DOHH2 (cell line): Measurements from ENCODE around the gene ZBTB18.

Source experiments
- H3F3A ChIP-seq: fragments of 200-600 bp; sonication (generic), shearing (Covaris generic); 2 replicates; pipeline ENCODE4 v1.6.0; 2016; ENCODE audit warnings: antibody characterized with exemption, mild to moderate bottlenecking; ENCODE audit not compliant: control insufficient read depth, insufficient read depth
- H3K27ac ChIP-seq: fragments of 200-600 bp; sonication (generic); 2 replicates; pipeline ENCODE4 v1.5.1; 2014; ENCODE audit warnings: low read depth, mild to moderate bottlenecking, low read length, moderate library complexity
- H3K27me3 ChIP-seq: fragments of 200-600 bp; sonication (generic); 2 replicates; pipeline ENCODE4 v1.6.1; 2014; ENCODE audit warnings: mild to moderate bottlenecking, low read length, mixed read lengths; ENCODE audit not compliant: control insufficient read depth
- H3K36me3 ChIP-seq: fragments of 200-600 bp; sonication (generic); 2 replicates; pipeline ENCODE4 v1.6.1; 2014; ENCODE audit warnings: mild to moderate bottlenecking, low read length, moderate library complexity, mixed read lengths; ENCODE audit not compliant: control insufficient read depth
- H3K4me1 ChIP-seq: fragments of 200-600 bp; sonication (generic); 2 replicates; pipeline ENCODE4 v1.6.1; 2014; ENCODE audit warnings: mild to moderate bottlenecking, low read length, mixed read lengths; ENCODE audit not compliant: control insufficient read depth
- H3K4me2 ChIP-seq: fragments of 200-600 bp; sonication (generic); 2 replicates; pipeline ENCODE4 v1.6.0; 2014; ENCODE audit warnings: mild to moderate bottlenecking, low read length, moderate library complexity
- H3K4me3 ChIP-seq: fragments of 200-600 bp; sonication (generic); 2 replicates; pipeline ENCODE4 v1.5.1; 2014; ENCODE audit warnings: mild to moderate bottlenecking, low read length, mixed read lengths
- H3K79me2 ChIP-seq: fragments of 200-600 bp; sonication (generic); 2 replicates; pipeline ENCODE4 v1.6.1; 2014; ENCODE audit warnings: mild to moderate bottlenecking, low read length, mixed read lengths; ENCODE audit not compliant: control insufficient read depth
- H3K9me2 ChIP-seq: fragments of 200-600 bp; sonication (generic); replicated peaks from 2 replicates; pipeline ENCODE4 v1.6.1; 2014; ENCODE audit warnings: mild to moderate bottlenecking, low read length, mixed read lengths; ENCODE audit not compliant: control insufficient read depth
- H3K9me3 ChIP-seq: fragments of 200-600 bp; sonication (generic); 2 replicates; pipeline ENCODE4 v1.6.1; 2014; ENCODE audit warnings: antibody characterized with exemption, low read length, mixed read lengths; ENCODE audit not compliant: control insufficient read depth, insufficient read depth
- H4K20me1 ChIP-seq: fragments of 200-600 bp; sonication (generic); 2 replicates; pipeline ENCODE4 v1.6.0; 2014; ENCODE audit warnings: low read depth, mild to moderate bottlenecking, antibody characterized with exemption, low read length, moderate library complexity; ENCODE audit not compliant: control insufficient read depth, insufficient read depth
- CTCF ChIP-seq: fragments of 200-600 bp; sonication (generic); IDR thresholded peaks from one replicate; pipeline ENCODE4 v1.5.1; 2014; ENCODE audit warnings: antibody characterized with exemption, mild to moderate bottlenecking, low read depth, low read length; ENCODE audit not compliant: poor library complexity, severe bottlenecking
- EZH2phosphoT487 ChIP-seq: fragments of 200-600 bp; sonication (generic); IDR thresholded peaks from 2 replicates; pipeline ENCODE4 v1.6.1; 2017; ENCODE audit warnings: borderline replicate concordance, mild to moderate bottlenecking, antibody characterized with exemption, low read length, moderate library complexity, mixed read lengths

ZBTB18 gene

DNA sequence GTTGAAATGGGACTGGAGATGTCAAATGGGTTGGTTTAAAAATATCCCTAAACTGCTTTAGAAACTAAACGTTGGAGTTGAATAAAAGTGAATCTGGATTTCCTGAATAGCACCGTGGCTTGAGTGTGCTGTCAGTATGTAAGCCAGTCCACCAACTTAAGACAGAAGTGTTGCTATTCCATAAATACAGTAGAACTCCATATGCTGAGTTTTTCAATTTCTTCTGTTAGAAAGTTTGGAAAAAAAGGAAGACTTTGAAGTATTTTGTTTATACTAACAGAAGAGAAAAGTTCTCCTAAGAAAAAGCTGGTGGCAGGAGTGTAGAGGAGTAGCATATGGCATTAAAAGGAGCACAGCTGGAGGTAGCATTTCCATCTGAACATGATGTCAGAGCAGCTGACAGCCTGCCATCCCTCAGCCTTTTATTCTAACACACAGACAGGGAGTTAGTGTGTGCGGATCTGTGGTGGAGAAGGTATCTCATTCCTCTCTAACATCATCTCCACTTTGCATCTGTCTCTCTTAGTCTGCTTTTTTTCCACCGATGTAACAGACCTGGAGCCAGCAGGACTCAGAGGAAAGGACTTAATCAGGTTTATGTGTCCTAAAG is at the start of gene ZBTB18:
TSS of gene ZBTB18 (plus strand) at position 449 of the 610 bp plus-strand sequence. CDS start at position 598, 149 bp downstream.
- Histone ChIP-seq H3K36me3 (peaks cover 21% of the 10 kb centered on the region), H3K27me3 (peaks cover 16% of the 10 kb centered on the region; the same call in 1 of the 2 replicates), H3F3A (peaks cover 18% of the 10 kb centered on the region), H4K20me1 (peaks cover 38% of the 10 kb centered on the region), H3K27ac (peak within 1 kb of the TSS; percentile 56), H3K9me3 (no peaks in the 10 kb centered on the region), H3K4me1 (peaks cover 47% of the 10 kb centered on the region), H3K4me2 (peak within 1 kb of the TSS; percentile 100), H3K79me2 (peaks cover 33% of the 10 kb centered on the region), H3K9me2 (no peaks in the 10 kb centered on the region), H3K4me3 (peak within 1 kb of the TSS; percentile 85)
- no peak for TF ChIP-seq CTCF
- no peak for TF ChIP-seq EZH2phosphoT487

DNA sequence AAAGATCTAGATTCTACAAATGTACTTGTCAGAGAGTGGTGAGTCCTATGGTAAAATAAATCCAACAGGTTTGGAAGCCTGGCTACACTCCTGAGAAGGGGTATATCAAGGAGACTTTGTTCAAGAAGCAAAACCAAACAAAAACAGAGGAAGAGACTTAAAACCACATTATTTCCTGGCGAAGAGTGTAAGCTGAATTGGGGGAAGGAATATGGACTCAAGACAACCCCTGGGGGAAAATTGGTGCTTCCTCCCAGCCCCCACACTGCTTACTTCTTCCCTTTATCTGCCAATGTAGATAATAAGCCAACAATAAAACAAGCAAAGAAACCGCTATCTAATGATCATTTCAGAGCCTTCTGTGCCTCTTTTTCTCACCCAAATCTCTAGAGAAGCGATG is 48.4 kb upstream of the ZBTB18 start:
- no peaks in the 10 kb centered on the region for H3K9me2 ChIP-seq
- H3K4me2 ChIP-seq, result no peak overlapping the region
- H3K27ac ChIP-seq, result no peak overlapping the region
- no peaks in the 10 kb centered on the region for H4K20me1 ChIP-seq
- H3F3A ChIP-seq, result no peaks in the 10 kb centered on the region
- H3K36me3 ChIP-seq, result no peaks in the 10 kb centered on the region
- TF ChIP-seq CTCF (no peak), EZH2phosphoT487 (no peak)
- H3K9me3 ChIP-seq, result no peaks in the 10 kb centered on the region
- no peaks in the 10 kb centered on the region for H3K79me2 ChIP-seq
- H3K4me3 ChIP-seq, result no peak overlapping the region
- H3K27me3 ChIP-seq, result peaks cover 8% of the 10 kb centered on the region
- H3K4me1 ChIP-seq, result no peaks in the 10 kb centered on the region

- H3K9me2 ChIP-seq, result no peaks in the 10 kb centered on the region
- H3K4me2 ChIP-seq, result no peak overlapping the region
- no peaks in the 10 kb centered on the region for H3K4me1 ChIP-seq
- H4K20me1 ChIP-seq, result no peaks in the 10 kb centered on the region
- TF ChIP-seq EZH2phosphoT487 (no peak), CTCF (no peak)
- no peaks in the 10 kb centered on the region for H3F3A ChIP-seq
- no peaks in the 10 kb centered on the region for H3K79me2 ChIP-seq
- H3K4me3 ChIP-seq, result no peak overlapping the region
- no peak overlapping the region for H3K27ac ChIP-seq
- peaks cover 11% of the 10 kb centered on the region for H3K27me3 ChIP-seq
- no peaks in the 10 kb centered on the region for H3K9me3 ChIP-seq
- no peaks in the 10 kb centered on the region for H3K36me3 ChIP-seq
Observed at GRCh38 chr1:244005455-244005854, 45.6 kb upstream of the ZBTB18 start.
